ENCODE results near the gene FBL.

DNA sequence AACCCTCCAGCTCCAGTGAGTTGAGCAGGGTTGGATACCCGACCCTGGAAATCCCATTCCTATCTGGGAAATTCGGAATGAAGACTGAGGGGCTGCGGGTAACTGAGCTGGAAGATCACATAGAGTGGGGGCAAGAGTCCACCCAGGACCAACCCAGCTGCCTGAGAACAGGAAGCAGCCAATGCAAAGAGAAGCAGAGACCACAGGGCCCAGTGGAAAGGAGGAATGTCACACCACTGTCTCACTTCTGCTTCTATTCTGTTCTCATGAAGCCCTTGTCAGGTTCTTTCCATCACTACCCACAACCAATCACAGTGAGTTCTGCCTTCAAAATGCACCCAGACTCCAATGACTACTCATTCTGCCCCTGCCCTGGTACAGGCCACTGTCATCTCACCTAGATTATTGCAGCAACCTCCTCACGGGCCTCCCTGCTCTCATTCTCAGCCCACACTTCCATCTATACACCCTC, 27.5 kb downstream of the FBL start:
- TF ChIP-seq EZH2 (IDR thresholded peaks at IDR 0.05; ENCODE audit: borderline replicate concordance, low read depth, low read length, poor library complexity, severe bottlenecking): no peak
- TF ChIP-seq, protein P1, sequence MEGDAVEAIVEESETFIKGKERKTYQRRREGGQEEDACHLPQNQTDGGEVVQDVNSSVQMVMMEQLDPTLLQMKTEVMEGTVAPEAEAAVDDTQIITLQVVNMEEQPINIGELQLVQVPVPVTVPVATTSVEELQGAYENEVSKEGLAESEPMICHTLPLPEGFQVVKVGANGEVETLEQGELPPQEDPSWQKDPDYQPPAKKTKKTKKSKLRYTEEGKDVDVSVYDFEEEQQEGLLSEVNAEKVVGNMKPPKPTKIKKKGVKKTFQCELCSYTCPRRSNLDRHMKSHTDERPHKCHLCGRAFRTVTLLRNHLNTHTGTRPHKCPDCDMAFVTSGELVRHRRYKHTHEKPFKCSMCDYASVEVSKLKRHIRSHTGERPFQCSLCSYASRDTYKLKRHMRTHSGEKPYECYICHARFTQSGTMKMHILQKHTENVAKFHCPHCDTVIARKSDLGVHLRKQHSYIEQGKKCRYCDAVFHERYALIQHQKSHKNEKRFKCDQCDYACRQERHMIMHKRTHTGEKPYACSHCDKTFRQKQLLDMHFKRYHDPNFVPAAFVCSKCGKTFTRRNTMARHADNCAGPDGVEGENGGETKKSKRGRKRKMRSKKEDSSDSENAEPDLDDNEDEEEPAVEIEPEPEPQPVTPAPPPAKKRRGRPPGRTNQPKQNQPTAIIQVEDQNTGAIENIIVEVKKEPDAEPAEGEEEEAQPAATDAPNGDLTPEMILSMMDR (conservative IDR thresholded peaks at IDR 0.05; ENCODE audit: low read depth, low read length): no peak
